ENCODE measurements around the gene TTC3. TPM values are rescaled to one million over a fixed set of nuclear protein-coding genes. Genes with fewer than 3 reads are reported as not detected.
"Not testable (repeated sequence)": the region's sequence is repeated elsewhere in the genome, so short reads cannot be mapped to it uniquely, and the experiment has no call there.

TTC3 gene
- total RNA-seq, 1 experiment from 2014 or later = 68.0 TPM

- no TSS peak for BruUV-seq (replicated peaks)
- Mint-ChIP-seq H3K27me3 (ENCODE audit: unreplicated experiment) (no peaks in the 10 kb centered on the region), H3K27ac (ENCODE audit: unreplicated experiment) (no peak overlapping the region), H3K9me3 (ENCODE audit: low read depth, unreplicated experiment) (no peaks in the 10 kb centered on the region), H3K4me1 (ENCODE audit: low read depth, unreplicated experiment) (no peaks in the 10 kb centered on the region), H3K36me3 (ENCODE audit: insufficient read depth, unreplicated experiment) (peaks cover 21% of the 10 kb centered on the region), H3K4me3 (ENCODE audit: low read depth, unreplicated experiment) (no peak overlapping the region)
- CTCF ChIA-PET = no interaction called here
- TF ChIP-seq CTCF (IDR thresholded peaks at IDR 0.05; ENCODE audit: unreplicated experiment) = no peak
- DNase-seq = no peak
- intact Hi-C loops (cut with micrococcal nuclease; ENCODE audit: unreplicated experiment) = no loop called here
Measured at GRCh38 chr21:37136744-37137143, 63.7 kb downstream of the TTC3 start.

GRCh38 chr21:37139154-37139553 is 66.1 kb downstream of the TTC3 start:
- TF ChIP-seq CTCF (IDR thresholded peaks at IDR 0.05; ENCODE audit: unreplicated experiment) = no peak
- intact Hi-C loops (cut with micrococcal nuclease; ENCODE audit: unreplicated experiment) = no loop called here
- no peak overlapping the region for H3K4me3 Mint-ChIP-seq (ENCODE audit: low read depth, unreplicated experiment)
- DNase-seq = no peak
- H3K27me3 Mint-ChIP-seq (ENCODE audit: unreplicated experiment) = no peaks in the 10 kb centered on the region
- H3K9me3 Mint-ChIP-seq (ENCODE audit: low read depth, unreplicated experiment) = no peaks in the 10 kb centered on the region
- peaks cover 21% of the 10 kb centered on the region for H3K36me3 Mint-ChIP-seq (ENCODE audit: insufficient read depth, unreplicated experiment)
- no TSS peak for BruUV-seq (replicated peaks)
- CTCF ChIA-PET = no interaction called here
- no peak overlapping the region for H3K27ac Mint-ChIP-seq (ENCODE audit: unreplicated experiment)
- no peaks in the 10 kb centered on the region for H3K4me1 Mint-ChIP-seq (ENCODE audit: low read depth, unreplicated experiment)

- CTCF ChIA-PET = no interaction called here
- no peaks in the 10 kb centered on the region for H3K4me1 Mint-ChIP-seq (ENCODE audit: low read depth, unreplicated experiment)
- H3K9me3 Mint-ChIP-seq (ENCODE audit: low read depth, unreplicated experiment) = no peaks in the 10 kb centered on the region
- H3K4me3 Mint-ChIP-seq (ENCODE audit: low read depth, unreplicated experiment) = no peak overlapping the region
- no peak overlapping the region for H3K27ac Mint-ChIP-seq (ENCODE audit: unreplicated experiment)
- no TSS peak for BruUV-seq (replicated peaks)
- TF ChIP-seq CTCF (IDR thresholded peaks at IDR 0.05; ENCODE audit: unreplicated experiment) = no peak
- H3K27me3 Mint-ChIP-seq (ENCODE audit: unreplicated experiment) = no peaks in the 10 kb centered on the region
- intact Hi-C loops (cut with micrococcal nuclease; ENCODE audit: unreplicated experiment) = no loop called here
- DNase-seq = no peak
- peaks cover 21% of the 10 kb centered on the region for H3K36me3 Mint-ChIP-seq (ENCODE audit: insufficient read depth, unreplicated experiment)
Measured at GRCh38 chr21:37139902-37140301, 66.8 kb downstream of the TTC3 start.

- intact Hi-C loops (cut with micrococcal nuclease; ENCODE audit: unreplicated experiment); H3K4me3 Mint-ChIP-seq (ENCODE audit: low read depth, unreplicated experiment); H3K27ac Mint-ChIP-seq (ENCODE audit: unreplicated experiment); CTCF ChIA-PET; BruUV-seq (replicated peaks); H3K36me3 Mint-ChIP-seq (ENCODE audit: insufficient read depth, unreplicated experiment); H3K4me1 Mint-ChIP-seq (ENCODE audit: low read depth, unreplicated experiment); H3K9me3 Mint-ChIP-seq (ENCODE audit: low read depth, unreplicated experiment); H3K27me3 Mint-ChIP-seq (ENCODE audit: unreplicated experiment); DNase-seq: not testable (repeated sequence)
Measured at GRCh38 chr21:37143392-37143791, 70.3 kb downstream of the TTC3 start.

DNA sequence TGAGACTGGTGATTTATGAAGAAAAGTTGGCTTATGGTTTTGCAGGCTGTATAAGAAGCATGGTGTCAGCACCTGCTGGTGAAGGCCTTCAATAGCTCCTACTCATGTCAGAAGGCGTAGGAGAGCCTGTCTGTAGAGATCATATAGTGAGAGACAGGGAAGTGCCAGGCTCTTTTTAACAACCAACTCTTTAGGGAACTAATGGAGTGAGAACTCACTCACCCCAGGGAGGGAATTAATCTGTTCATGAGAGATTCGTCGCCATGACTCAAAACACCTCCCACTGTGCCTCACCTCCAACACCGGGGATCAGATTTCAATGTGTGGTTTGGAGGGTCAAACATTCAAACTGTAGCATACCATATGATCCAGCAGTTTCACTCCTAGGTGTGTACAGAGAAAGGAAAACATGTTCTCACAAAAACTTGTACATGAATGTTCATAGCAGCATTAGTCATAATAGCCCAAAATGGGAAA is 72.6 kb downstream of the TTC3 start:
- Mint-ChIP-seq H3K27ac (ENCODE audit: unreplicated experiment) (no peak overlapping the region), H3K4me1 (ENCODE audit: low read depth, unreplicated experiment) (no peaks in the 10 kb centered on the region), H3K27me3 (ENCODE audit: unreplicated experiment) (no peaks in the 10 kb centered on the region), H3K4me3 (ENCODE audit: low read depth, unreplicated experiment) (no peak overlapping the region), H3K36me3 (ENCODE audit: insufficient read depth, unreplicated experiment) (no peaks in the 10 kb centered on the region), H3K9me3 (ENCODE audit: low read depth, unreplicated experiment) (no peaks in the 10 kb centered on the region)
- no TSS peak for BruUV-seq (replicated peaks)
- no peak for DNase-seq
- CTCF ChIA-PET = no interaction called here
- intact Hi-C loops (cut with micrococcal nuclease; ENCODE audit: unreplicated experiment) = no loop called here
- no peak for TF ChIP-seq CTCF (IDR thresholded peaks at IDR 0.05; ENCODE audit: unreplicated experiment)
